ENCODE results near the gene SAMD9L. TPM values are rescaled to one million over a fixed set of nuclear protein-coding genes. Genes with fewer than 3 reads are reported as not detected.

The SAMD9L gene
- total and polyA plus RNA-seq, 2 experiments from 2014 or later: 1.5 to 4.5 TPM

- H3K4me2 ChIP-seq: no peak overlapping the region
These were observed 2.1 kb downstream of the SAMD9L start for GRCh38 chr7:93146036-93146435.

GRCh38 chr7:93145354-93145753 lies 2.8 kb downstream of the SAMD9L start:
- no peak overlapping the region for H3K27ac ChIP-seq
- WGBS (ENCODE audit: low lambda C conversion rate, missing lambda C conversion rate): 83% methylated on average over 3 of the region's 3 CpGs
- no peak overlapping the region for H3K4me3 ChIP-seq

More at GRCh38 chr7:93146036-93146435, 2.1 kb downstream of the SAMD9L start:
- Histone ChIP-seq H3K9me3 (ENCODE audit: low read depth) (no peaks in the 10 kb centered on the region), H3K4me3 (no peak overlapping the region), H4K20me1 (ENCODE audit: insufficient read depth, poor library complexity, severe bottlenecking) (no peaks in the 10 kb centered on the region), H3K27me3 (no peaks in the 10 kb centered on the region), H3K9me2 (replicated peaks; ENCODE audit: insufficient read depth) (no peaks in the 10 kb centered on the region), H3K4me1 (ENCODE audit: insufficient read depth) (peaks cover 4% of the 10 kb centered on the region), H3K79me2 (no peaks in the 10 kb centered on the region), H3K36me3 (replicated peaks; ENCODE audit: insufficient read depth, low read depth) (no peaks in the 10 kb centered on the region), H3K27ac (no peak overlapping the region), H2AFZ (no peak overlapping the region)
- TF ChIP-seq EZH2phosphoT487 (IDR thresholded peaks at IDR 0.05; ENCODE audit: low read depth, severe bottlenecking, unreplicated experiment) (no peak), EZH2 (IDR thresholded peaks at IDR 0.05; ENCODE audit: borderline replicate concordance) (no peak), CTCF (IDR thresholded peaks at IDR 0.05; ENCODE audit: poor library complexity) (no peak)
- WGBS (ENCODE audit: low lambda C conversion rate, missing lambda C conversion rate): 47% methylated on average over 1 of the region's 1 CpG
- no peak for DNase-seq (ENCODE audit: low spot score)

GRCh38 chr7:93142127-93142526 lies 6.1 kb downstream of the SAMD9L start:
- Histone ChIP-seq H3K36me3 (replicated peaks; ENCODE audit: insufficient read depth, low read depth) (no peaks in the 10 kb centered on the region), H3K27ac (no peak overlapping the region)
- WGBS (ENCODE audit: low lambda C conversion rate, missing lambda C conversion rate): 96% methylated on average over 1 of the region's 1 CpG

More at GRCh38 chr7:93145354-93145753, 2.8 kb downstream of the SAMD9L start:
- Histone ChIP-seq H2AFZ (no peak overlapping the region), H3K36me3 (replicated peaks; ENCODE audit: insufficient read depth, low read depth) (no peaks in the 10 kb centered on the region), H3K4me1 (ENCODE audit: insufficient read depth) (peaks cover 4% of the 10 kb centered on the region), H3K27me3 (no peaks in the 10 kb centered on the region), H3K4me2 (no peak overlapping the region), H3K9me3 (ENCODE audit: low read depth) (no peaks in the 10 kb centered on the region), H4K20me1 (ENCODE audit: insufficient read depth, poor library complexity, severe bottlenecking) (no peaks in the 10 kb centered on the region), H3K79me2 (no peaks in the 10 kb centered on the region), H3K9me2 (replicated peaks; ENCODE audit: insufficient read depth) (no peaks in the 10 kb centered on the region)
- DNase-seq (ENCODE audit: low spot score): no peak
- TF ChIP-seq EZH2 (IDR thresholded peaks at IDR 0.05; ENCODE audit: borderline replicate concordance): no peak
- TF ChIP-seq CTCF (IDR thresholded peaks at IDR 0.05; ENCODE audit: poor library complexity): no peak

More at GRCh38 chr7:93142127-93142526, 6.1 kb downstream of the SAMD9L start:
- Histone ChIP-seq H3K4me2 (no peak overlapping the region), H3K9me3 (ENCODE audit: low read depth) (no peaks in the 10 kb centered on the region), H3K79me2 (no peaks in the 10 kb centered on the region), H3K4me3 (no peak overlapping the region), H4K20me1 (ENCODE audit: insufficient read depth, poor library complexity, severe bottlenecking) (no peaks in the 10 kb centered on the region), H2AFZ (no peak overlapping the region), H3K4me1 (ENCODE audit: insufficient read depth) (peaks cover 2% of the 10 kb centered on the region), H3K27me3 (no peaks in the 10 kb centered on the region), H3K9me2 (replicated peaks; ENCODE audit: insufficient read depth) (no peaks in the 10 kb centered on the region)
- TF ChIP-seq CTCF (IDR thresholded peaks at IDR 0.05; ENCODE audit: poor library complexity) (no peak), EZH2phosphoT487 (IDR thresholded peaks at IDR 0.05; ENCODE audit: low read depth, severe bottlenecking, unreplicated experiment) (no peak), EZH2 (IDR thresholded peaks at IDR 0.05; ENCODE audit: borderline replicate concordance) (no peak)
- DNase-seq (ENCODE audit: low spot score): no peak

Measured in hepatocyte (in vitro differentiated cells).